Measurements from ENCODE around the gene DSCAML1. TPM values are rescaled to one million over a fixed set of nuclear protein-coding genes. Genes with fewer than 3 reads are reported as not detected.

Gene DSCAML1
- total RNA-seq, 6 experiments from 2014 or later: not detected

DNA sequence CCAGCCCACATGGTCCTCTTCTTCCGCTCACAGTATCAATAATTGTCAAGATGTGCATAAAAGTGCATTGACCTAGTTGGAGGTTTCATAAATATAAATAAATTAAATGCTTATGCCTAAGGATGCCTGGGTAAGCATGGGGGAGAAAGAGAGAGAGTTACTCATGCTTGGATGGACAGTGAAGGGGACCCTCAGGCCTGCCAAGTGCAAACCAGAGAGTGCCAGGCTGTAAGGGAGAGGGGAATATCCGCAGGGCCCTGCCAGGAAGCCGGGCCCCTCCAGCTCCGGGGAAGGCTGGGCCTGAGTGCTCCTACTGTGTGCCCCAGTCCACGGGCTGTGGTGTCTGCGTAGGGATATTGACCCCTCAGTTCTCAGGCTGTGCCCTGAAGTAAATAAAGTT lies 214.6 kb downstream of the DSCAML1 start:
- DNase-seq: no peak
- H3K27ac Mint-ChIP-seq: no peak overlapping the region
- peaks cover 12% of the 10 kb centered on the region for H3K4me1 Mint-ChIP-seq (ENCODE audit: low read depth)
- H3K27me3 Mint-ChIP-seq (ENCODE audit: insufficient read depth): peaks cover 32% of the 10 kb centered on the region
- no peak overlapping the region for H3K4me3 Mint-ChIP-seq
- TF ChIP-seq, protein P1, sequence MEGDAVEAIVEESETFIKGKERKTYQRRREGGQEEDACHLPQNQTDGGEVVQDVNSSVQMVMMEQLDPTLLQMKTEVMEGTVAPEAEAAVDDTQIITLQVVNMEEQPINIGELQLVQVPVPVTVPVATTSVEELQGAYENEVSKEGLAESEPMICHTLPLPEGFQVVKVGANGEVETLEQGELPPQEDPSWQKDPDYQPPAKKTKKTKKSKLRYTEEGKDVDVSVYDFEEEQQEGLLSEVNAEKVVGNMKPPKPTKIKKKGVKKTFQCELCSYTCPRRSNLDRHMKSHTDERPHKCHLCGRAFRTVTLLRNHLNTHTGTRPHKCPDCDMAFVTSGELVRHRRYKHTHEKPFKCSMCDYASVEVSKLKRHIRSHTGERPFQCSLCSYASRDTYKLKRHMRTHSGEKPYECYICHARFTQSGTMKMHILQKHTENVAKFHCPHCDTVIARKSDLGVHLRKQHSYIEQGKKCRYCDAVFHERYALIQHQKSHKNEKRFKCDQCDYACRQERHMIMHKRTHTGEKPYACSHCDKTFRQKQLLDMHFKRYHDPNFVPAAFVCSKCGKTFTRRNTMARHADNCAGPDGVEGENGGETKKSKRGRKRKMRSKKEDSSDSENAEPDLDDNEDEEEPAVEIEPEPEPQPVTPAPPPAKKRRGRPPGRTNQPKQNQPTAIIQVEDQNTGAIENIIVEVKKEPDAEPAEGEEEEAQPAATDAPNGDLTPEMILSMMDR (IDR thresholded peaks at IDR 0.05): no peak
- no peaks in the 10 kb centered on the region for H3K9me3 Mint-ChIP-seq
- no peaks in the 10 kb centered on the region for H3K36me3 Mint-ChIP-seq (ENCODE audit: low read depth)

DNA sequence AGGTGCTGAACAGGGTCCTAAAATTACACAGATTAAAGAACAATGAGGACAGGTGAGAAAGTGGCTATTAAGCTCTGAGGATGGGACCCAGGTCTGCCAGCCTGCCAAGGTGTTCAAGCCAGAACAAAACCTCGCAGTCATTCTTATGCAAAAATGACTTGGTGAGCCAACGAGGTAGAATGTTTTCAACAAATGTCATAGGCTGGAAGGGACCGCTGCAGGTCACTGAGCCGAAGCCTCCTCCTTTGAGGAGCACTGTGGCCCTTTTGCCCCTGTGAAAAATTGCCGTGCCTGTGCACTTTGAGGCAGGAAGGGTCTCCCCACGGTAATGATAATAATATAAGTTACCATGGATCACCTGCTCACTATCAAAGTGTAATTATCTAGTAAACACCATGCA lies 216.2 kb downstream of the DSCAML1 start:
- peaks cover 12% of the 10 kb centered on the region for H3K4me1 Mint-ChIP-seq (ENCODE audit: low read depth)
- DNase-seq: no peak
- peaks cover 35% of the 10 kb centered on the region for H3K27me3 Mint-ChIP-seq (ENCODE audit: insufficient read depth)
- TF ChIP-seq, protein P1 (IDR thresholded peaks at IDR 0.05): no peak
- no peak overlapping the region for H3K4me3 Mint-ChIP-seq
- H3K27ac Mint-ChIP-seq: no peak overlapping the region
- no peaks in the 10 kb centered on the region for H3K36me3 Mint-ChIP-seq (ENCODE audit: low read depth)
- no peaks in the 10 kb centered on the region for H3K9me3 Mint-ChIP-seq

DNA sequence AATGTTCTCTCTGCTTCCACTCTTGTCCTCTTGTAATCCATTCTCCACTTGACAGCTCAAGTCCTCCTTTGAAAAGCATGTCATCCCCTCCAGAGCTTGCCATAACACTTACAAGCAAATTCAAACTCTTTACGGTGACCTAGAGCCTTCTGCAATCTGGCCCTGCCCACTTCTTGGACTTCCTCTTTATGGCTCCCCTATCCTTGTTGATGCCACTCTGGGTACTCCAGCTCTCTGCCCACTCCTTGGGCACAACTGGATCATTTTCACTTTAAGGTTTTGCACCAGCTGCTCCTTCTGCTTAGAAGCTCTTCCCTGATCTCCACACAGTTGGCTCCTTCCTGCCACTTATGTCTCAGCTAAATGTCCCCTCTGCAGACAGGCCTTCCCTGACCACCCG lies 217.9 kb downstream of the DSCAML1 start:
- no peaks in the 10 kb centered on the region for H3K36me3 Mint-ChIP-seq (ENCODE audit: low read depth)
- peaks cover 35% of the 10 kb centered on the region for H3K27me3 Mint-ChIP-seq (ENCODE audit: insufficient read depth)
- TF ChIP-seq, protein P1 (IDR thresholded peaks at IDR 0.05): no peak
- peaks cover 11% of the 10 kb centered on the region for H3K4me1 Mint-ChIP-seq (ENCODE audit: low read depth)
- DNase-seq: no peak
- no peak overlapping the region for H3K27ac Mint-ChIP-seq
- no peak overlapping the region for H3K4me3 Mint-ChIP-seq
- no peaks in the 10 kb centered on the region for H3K9me3 Mint-ChIP-seq

DNA sequence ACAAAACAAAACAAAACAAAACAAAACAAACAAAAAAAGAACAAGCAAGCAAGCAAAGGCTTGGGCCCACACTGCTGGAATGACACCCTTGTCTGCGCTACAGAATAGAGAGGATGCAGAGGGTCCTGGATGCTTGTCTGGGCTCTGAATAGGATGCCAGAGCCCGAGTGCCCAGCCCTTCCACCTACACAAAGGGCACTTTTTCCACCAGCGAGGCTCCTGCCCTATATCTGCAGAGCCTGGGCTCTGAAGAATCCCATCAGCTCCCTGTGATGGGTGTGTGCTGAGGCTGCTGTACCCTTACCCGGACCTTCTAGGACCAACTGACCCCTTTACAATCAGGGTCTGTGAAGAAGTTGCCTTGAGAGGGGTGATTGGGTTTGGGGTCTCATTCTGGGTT lies 221.2 kb downstream of the DSCAML1 start:
- Mint-ChIP-seq H3K9me3 (no peaks in the 10 kb centered on the region), H3K4me3 (no peak overlapping the region), H3K4me1 (ENCODE audit: low read depth) (no peaks in the 10 kb centered on the region), H3K27me3 (ENCODE audit: insufficient read depth) (peaks cover 40% of the 10 kb centered on the region), H3K36me3 (ENCODE audit: low read depth) (no peaks in the 10 kb centered on the region), H3K27ac (no peak overlapping the region)
- TF ChIP-seq, protein P1 (IDR thresholded peaks at IDR 0.05): no peak
- DNase-seq: no peak

DNA sequence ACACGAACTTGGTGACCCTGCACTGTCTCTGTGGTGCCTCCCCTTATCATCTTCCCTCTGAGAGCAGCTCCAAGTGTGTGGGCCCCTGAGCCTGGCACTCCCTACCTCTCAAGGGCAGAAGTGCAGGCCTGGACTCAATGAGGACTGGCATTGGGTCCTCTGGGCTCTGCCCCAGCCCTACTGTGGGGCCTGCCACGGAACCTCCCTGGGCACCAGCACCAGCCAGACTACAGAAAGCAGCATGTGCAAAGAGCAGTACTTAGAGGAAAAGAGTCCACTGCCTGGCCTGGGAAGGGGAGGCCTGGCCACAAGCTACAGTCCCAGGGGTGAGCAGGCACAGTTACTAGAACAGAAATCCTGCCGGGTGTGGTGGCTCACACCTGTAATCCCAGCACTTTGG lies 222.5 kb downstream of the DSCAML1 start:
- TF ChIP-seq, protein P1 (IDR thresholded peaks at IDR 0.05): no peak
- H3K27ac Mint-ChIP-seq: no peak overlapping the region
- H3K27me3 Mint-ChIP-seq (ENCODE audit: insufficient read depth): peaks cover 41% of the 10 kb centered on the region
- no peak for DNase-seq
- no peak overlapping the region for H3K4me3 Mint-ChIP-seq
- no peaks in the 10 kb centered on the region for H3K4me1 Mint-ChIP-seq (ENCODE audit: low read depth)
- H3K9me3 Mint-ChIP-seq: no peaks in the 10 kb centered on the region
- H3K36me3 Mint-ChIP-seq (ENCODE audit: low read depth): no peaks in the 10 kb centered on the region

DNA sequence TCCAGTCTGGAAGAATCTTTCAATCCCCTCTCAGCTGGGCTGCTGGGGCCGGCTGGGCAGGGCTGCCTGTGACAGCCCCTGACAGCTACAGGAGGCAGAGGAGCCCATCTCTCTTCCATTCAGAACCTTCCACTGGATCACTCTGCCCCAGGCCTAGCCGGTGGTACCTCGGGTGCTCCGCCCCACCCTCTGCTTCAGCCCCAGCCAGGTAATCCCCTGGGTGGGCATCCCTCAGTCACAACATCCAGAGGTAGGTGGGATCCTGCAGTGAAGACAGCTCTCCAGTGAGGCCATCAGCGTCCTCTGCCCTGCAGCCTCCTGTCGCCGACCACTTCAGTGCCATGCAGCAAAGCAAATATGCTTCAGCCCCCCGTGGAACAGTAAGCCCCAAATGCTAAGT lies 223.7 kb downstream of the DSCAML1 start:
- Mint-ChIP-seq H3K27me3 (ENCODE audit: insufficient read depth) (peaks cover 43% of the 10 kb centered on the region), H3K36me3 (ENCODE audit: low read depth) (no peaks in the 10 kb centered on the region), H3K9me3 (no peaks in the 10 kb centered on the region), H3K4me3 (no peak overlapping the region), H3K27ac (no peak overlapping the region), H3K4me1 (ENCODE audit: low read depth) (no peaks in the 10 kb centered on the region)
- no peak for DNase-seq
- TF ChIP-seq, protein P1 (IDR thresholded peaks at IDR 0.05): no peak
